ENCODE results near the gene FBXL3. TPM values are rescaled to one million over a fixed set of nuclear protein-coding genes. Genes with fewer than 3 reads are reported as not detected.
A peak's percentile ranks its signal among the peaks of the same experiment; 100 is the strongest.

Gene FBXL3
- polyA plus RNA-seq, 3 donors, result 14.7 to 20.0 (median 19.0) TPM

DNA sequence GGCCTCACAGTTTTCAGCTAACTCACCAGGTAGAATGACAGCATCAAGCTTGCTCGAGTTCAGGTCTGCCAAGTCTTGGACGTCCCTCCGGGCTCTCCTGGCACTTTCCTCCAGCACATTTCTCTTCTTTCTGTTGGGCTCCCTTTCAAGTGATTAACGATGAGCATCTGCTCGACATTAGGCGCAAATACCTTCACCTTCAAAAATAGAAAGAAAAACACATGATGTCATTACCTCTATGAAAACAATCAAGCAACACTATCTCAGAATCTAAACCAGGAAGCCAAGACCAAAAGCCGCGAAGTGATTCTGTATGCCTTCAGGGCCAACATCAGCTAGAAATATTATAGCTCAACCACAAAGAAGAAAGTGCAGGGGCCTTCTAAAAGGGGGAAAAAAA, 50.5 kb downstream of the FBXL3 start:
- Histone ChIP-seq H2AFZ (ENCODE audit: insufficient read depth, low read depth, low read length, poor library complexity, severe bottlenecking) (no peak overlapping the region), H3K9ac (ENCODE audit: insufficient read depth, low read length, poor library complexity, severe bottlenecking) (no peak overlapping the region), H3K9me3 (replicated peaks in 1 of 2; ENCODE audit: control insufficient read depth in 1 of 2, insufficient read depth in 1 of 2, low read length in 2 of 2) (no peaks in the 10 kb centered on the region), H3K27ac (ENCODE audit: low read depth in 1 of 2, low read length in 2 of 2) (no peak overlapping the region), H4K20me1 (ENCODE audit: insufficient read depth, low read length) (no peaks in the 10 kb centered on the region), H3K4me2 (replicated peaks; ENCODE audit: extremely low read depth, low read length, poor library complexity, severe bottlenecking) (no peak overlapping the region), H3K36me3 (replicated peaks in 1 of 2; ENCODE audit: control insufficient read depth in 1 of 2, insufficient read depth in 2 of 2, low read length in 2 of 2) (no peaks in the 10 kb centered on the region), H3K4me3 (replicated peaks in 1 of 3; ENCODE audit: low read depth in 2 of 3, low read length in 3 of 3) (no peak overlapping the region), H3K79me2 (ENCODE audit: insufficient read depth, low read length) (no peaks in the 10 kb centered on the region), H3K27me3 (ENCODE audit: control insufficient read depth in 2 of 2, insufficient read depth in 2 of 2, low read length in 2 of 2) (peaks cover 5 to 9% of the 10 kb centered on the region in 2 donors), H3K4me1 (ENCODE audit: control insufficient read depth in 1 of 2, insufficient read depth in 2 of 2, low read length in 2 of 2) (peaks cover 5 to 6% of the 10 kb centered on the region in 2 donors)
- intact Hi-C loops (cut with micrococcal nuclease), result loop anchor here in 1 of 2 donors (5.0 kb wide), 1 partner anchor 39 kb away; no protein-coding TSS in a partner anchor
- H3K4me3 Mint-ChIP-seq, result peak overlapping the region in 1 of 2 donors; percentile 56
- peaks cover 20 to 36% (median 24%) of the 10 kb centered on the region in 3 donors for H3K27me3 Mint-ChIP-seq (ENCODE audit: low read depth in 3 of 3)
- peaks cover 14% of the 10 kb centered on the region for H3K4me1 Mint-ChIP-seq
- no peaks in the 10 kb centered on the region for H3K36me3 Mint-ChIP-seq
- TF ChIP-seq, protein P1, sequence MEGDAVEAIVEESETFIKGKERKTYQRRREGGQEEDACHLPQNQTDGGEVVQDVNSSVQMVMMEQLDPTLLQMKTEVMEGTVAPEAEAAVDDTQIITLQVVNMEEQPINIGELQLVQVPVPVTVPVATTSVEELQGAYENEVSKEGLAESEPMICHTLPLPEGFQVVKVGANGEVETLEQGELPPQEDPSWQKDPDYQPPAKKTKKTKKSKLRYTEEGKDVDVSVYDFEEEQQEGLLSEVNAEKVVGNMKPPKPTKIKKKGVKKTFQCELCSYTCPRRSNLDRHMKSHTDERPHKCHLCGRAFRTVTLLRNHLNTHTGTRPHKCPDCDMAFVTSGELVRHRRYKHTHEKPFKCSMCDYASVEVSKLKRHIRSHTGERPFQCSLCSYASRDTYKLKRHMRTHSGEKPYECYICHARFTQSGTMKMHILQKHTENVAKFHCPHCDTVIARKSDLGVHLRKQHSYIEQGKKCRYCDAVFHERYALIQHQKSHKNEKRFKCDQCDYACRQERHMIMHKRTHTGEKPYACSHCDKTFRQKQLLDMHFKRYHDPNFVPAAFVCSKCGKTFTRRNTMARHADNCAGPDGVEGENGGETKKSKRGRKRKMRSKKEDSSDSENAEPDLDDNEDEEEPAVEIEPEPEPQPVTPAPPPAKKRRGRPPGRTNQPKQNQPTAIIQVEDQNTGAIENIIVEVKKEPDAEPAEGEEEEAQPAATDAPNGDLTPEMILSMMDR (IDR thresholded peaks at IDR 0.05), result no peak
- 43% methylated on average over 6 of the region's 8 CpGs for WGBS (ENCODE audit: insufficient coverage)
- H3K9me3 Mint-ChIP-seq, result peaks cover 0 to 4% (median 0%) of the 10 kb centered on the region in 7 donors
- no peak for DNase-seq
- peak overlapping the region in 1 of 7 donors; percentile 0 for H3K27ac Mint-ChIP-seq

DNA sequence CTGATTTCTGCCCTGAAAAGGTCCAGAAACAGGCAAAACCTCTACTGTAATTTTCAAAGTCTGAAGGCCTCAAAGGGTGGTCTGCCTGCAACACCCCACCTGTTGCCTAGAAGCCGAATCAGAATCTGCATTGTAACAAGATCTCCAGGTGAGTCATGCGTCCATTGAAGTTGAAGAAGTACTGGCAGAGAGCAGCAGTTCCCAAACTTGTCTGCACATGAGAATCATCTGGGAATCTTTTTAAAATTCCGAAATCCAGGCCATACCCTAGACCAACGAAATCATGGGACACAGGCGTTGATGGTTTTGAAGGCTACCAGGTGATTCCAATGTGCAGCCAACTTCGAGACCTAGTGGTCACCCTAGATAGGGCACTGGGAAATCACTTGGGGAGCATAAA, 51.1 kb downstream of the FBXL3 start:
- H3K79me2 ChIP-seq (ENCODE audit: insufficient read depth, low read length), result no peaks in the 10 kb centered on the region
- H3K9ac ChIP-seq (ENCODE audit: insufficient read depth, low read length, poor library complexity, severe bottlenecking), result no peak overlapping the region
- peaks cover 5 to 9% of the 10 kb centered on the region in 2 donors for H3K27me3 ChIP-seq (ENCODE audit: control insufficient read depth in 2 of 2, insufficient read depth in 2 of 2, low read length in 2 of 2)
- H2AFZ ChIP-seq (ENCODE audit: insufficient read depth, low read depth, low read length, poor library complexity, severe bottlenecking), result no peak overlapping the region
- H3K4me2 ChIP-seq (replicated peaks; ENCODE audit: extremely low read depth, low read length, poor library complexity, severe bottlenecking), result no peak overlapping the region
- H3K4me3 ChIP-seq (replicated peaks in 1 of 3; ENCODE audit: low read depth in 2 of 3, low read length in 3 of 3), result no peak overlapping the region
- H3K4me1 ChIP-seq (ENCODE audit: control insufficient read depth in 1 of 2, insufficient read depth in 2 of 2, low read length in 2 of 2), result peaks cover 5 to 6% of the 10 kb centered on the region in 2 donors
- Mint-ChIP-seq H3K4me3 (peak overlapping the region in 1 of 2 donors; percentile 30), H3K36me3 (no peaks in the 10 kb centered on the region), H3K27ac (no peak overlapping the region), H3K27me3 (ENCODE audit: low read depth in 3 of 3) (peaks cover 20 to 35% (median 23%) of the 10 kb centered on the region in 3 donors), H3K4me1 (peaks cover 14% of the 10 kb centered on the region), H3K9me3 (peaks cover 0 to 4% (median 0%) of the 10 kb centered on the region in 7 donors)
- H3K27ac ChIP-seq (ENCODE audit: low read depth in 1 of 2, low read length in 2 of 2), result no peak overlapping the region
- intact Hi-C loops (cut with micrococcal nuclease), result loop anchor here in 1 of 2 donors (5.0 kb wide), 1 partner anchor 39 kb away; no protein-coding TSS in a partner anchor
- no peaks in the 10 kb centered on the region for H4K20me1 ChIP-seq (ENCODE audit: insufficient read depth, low read length)
- no peak for DNase-seq
- 99% methylated on average over 6 of the region's 6 CpGs for WGBS (ENCODE audit: insufficient coverage)
- no peaks in the 10 kb centered on the region for H3K36me3 ChIP-seq (replicated peaks in 1 of 2; ENCODE audit: control insufficient read depth in 1 of 2, insufficient read depth in 2 of 2, low read length in 2 of 2)
- TF ChIP-seq, protein P1 (IDR thresholded peaks at IDR 0.05), result no peak
- H3K9me3 ChIP-seq (replicated peaks in 1 of 2; ENCODE audit: control insufficient read depth in 1 of 2, insufficient read depth in 1 of 2, low read length in 2 of 2), result no peaks in the 10 kb centered on the region
